Naive thymus-derived CD4-positive, alpha-beta T cell (primary cell): ENCODE measurements around the gene RGS6. TPM values are rescaled to one million over a fixed set of nuclear protein-coding genes. Genes with fewer than 3 reads are reported as not detected.

ENCODE experiments used
- ATAC-seq: fragments of 150-1000 bp; cut with Tn5 transposase; 2 replicates; pipeline ENCODE4 v1.10.0; 2021; ENCODE audit warnings: mild to moderate bottlenecking, moderate library complexity
- CTCF ChIA-PET: fragments of 350-600 bp; sonication (Branson Sonifier 250); formaldehyde crosslinking; loops from one replicate; lab custom pipeline; 2021; ENCODE audit warnings: antibody characterized with exemption; lab: Charles Lee
- POLR2A ChIA-PET: fragments of 350-600 bp; sonication (Branson Sonifier 250); formaldehyde crosslinking; loops from one replicate; lab custom pipeline; 2021; ENCODE audit warnings: antibody characterized with exemption, inconsistent platforms; lab: Charles Lee
- DNase-seq, 9 donors: peaks; one replicate each; pipeline versions ENCODE4 v3.0.0 to v3.0.0-alpha.2; 2020 to 2022; ENCODE audit warnings: mixed read lengths in 1 of 9
- H3K27ac ChIP-seq: one replicate; pipeline ENCODE4 v1.7.0; 2013; ENCODE audit warnings: mild to moderate bottlenecking, low read depth, low read length, moderate library complexity
- H3K27me3 ChIP-seq, 2 donors: one replicate each; pipeline ENCODE4 v1.7.0; 2013; ENCODE audit warnings: low read length in 2 of 2, mild to moderate bottlenecking in 2 of 2, moderate library complexity in 2 of 2; ENCODE audit not compliant: control insufficient read depth in 2 of 2, insufficient read depth in 2 of 2
- H3K36me3 ChIP-seq, 3 experiments: 1 replicate in 2 of 3; 2 replicates in 1 of 3; pipeline ENCODE4 v1.7.0; 2013; ENCODE audit warnings: low read length in 3 of 3, mild to moderate bottlenecking in 3 of 3, moderate library complexity in 1 of 3; ENCODE audit not compliant: insufficient read depth in 3 of 3, control insufficient read depth in 2 of 3
- H3K4me1 ChIP-seq, 2 donors: one replicate each; pipeline ENCODE4 v1.7.0; 2013; ENCODE audit warnings: low read length in 2 of 2, mild to moderate bottlenecking in 2 of 2, moderate library complexity in 1 of 2; ENCODE audit not compliant: control insufficient read depth in 2 of 2, insufficient read depth in 2 of 2
- H3K4me3 ChIP-seq: 2 replicates; pipeline ENCODE4 v1.7.0; 2013; ENCODE audit warnings: mild to moderate bottlenecking, low read length
- H3K9me3 ChIP-seq, 3 experiments: 1 replicate in 2 of 3; 2 replicates in 1 of 3; pipeline ENCODE4 v1.7.0; 2013; ENCODE audit warnings: low read length in 3 of 3; ENCODE audit not compliant: control insufficient read depth in 2 of 3
- H3K27ac Mint-ChIP-seq, 9 donors: one replicate each; pipeline ENCODE4 v1.8.0; 2020 to 2022; ENCODE audit warnings: mixed read lengths in 9 of 9, mild to moderate bottlenecking in 8 of 9, moderate library complexity in 5 of 9, inconsistent platforms in 2 of 9
- H3K27me3 Mint-ChIP-seq, 5 donors: one replicate each; pipeline ENCODE4 v1.8.0; 2021 to 2022; ENCODE audit warnings: mixed read lengths in 5 of 5, mild to moderate bottlenecking in 1 of 5
- H3K36me3 Mint-ChIP-seq, 5 donors: one replicate each; pipeline ENCODE4 v1.8.0; 2020 to 2022; ENCODE audit warnings: mixed read lengths in 5 of 5, mild to moderate bottlenecking in 3 of 5, inconsistent platforms in 1 of 5
- H3K4me1 Mint-ChIP-seq, 7 donors: one replicate each; pipeline ENCODE4 v1.8.0; 2020 to 2022; ENCODE audit warnings: mixed read lengths in 7 of 7, mild to moderate bottlenecking in 3 of 7, inconsistent platforms in 1 of 7
- H3K4me3 Mint-ChIP-seq, 10 donors: one replicate each; pipeline ENCODE4 v1.8.0; 2020 to 2022; ENCODE audit warnings: mild to moderate bottlenecking in 10 of 10, mixed read lengths in 10 of 10, moderate library complexity in 6 of 10, inconsistent platforms in 2 of 10
- H3K9me3 Mint-ChIP-seq, 11 donors: one replicate each; pipeline ENCODE4 v1.8.0; 2020 to 2022; ENCODE audit warnings: mixed read lengths in 11 of 11, mild to moderate bottlenecking in 4 of 11, inconsistent platforms in 1 of 11, moderate library complexity in 1 of 11
- intact Hi-C, 2 donors: fragments of 100-400 bp; cut with micrococcal nuclease; formaldehyde crosslinking; loops; one replicate each; pipeline ENCODE4 v1.15.1; 2023
- polyA plus RNA-seq, 2 donors: library from polyadenylated mRNA; unstranded; fragments of 300-500 nt; fragmentation: Illumina TruSeq; gene quantifications; one replicate each; pipeline ENCODE4 v1.2.3, GENCODE V29; 2021
- total RNA-seq, 6 experiments: library from RNA in 5 of 6; stranded (reverse) in 5 of 6; gene quantifications; 1 replicate in 5 of 6; 2 replicates in 1 of 6; pipeline ENCODE4 v1.2.3 and lab custom pipeline; 2021 to 2026

RGS6 gene
- total and polyA plus RNA-seq, 7 experiments from 2014 or later: 0.29 to 0.97 TPM; not detected in 5

DNA sequence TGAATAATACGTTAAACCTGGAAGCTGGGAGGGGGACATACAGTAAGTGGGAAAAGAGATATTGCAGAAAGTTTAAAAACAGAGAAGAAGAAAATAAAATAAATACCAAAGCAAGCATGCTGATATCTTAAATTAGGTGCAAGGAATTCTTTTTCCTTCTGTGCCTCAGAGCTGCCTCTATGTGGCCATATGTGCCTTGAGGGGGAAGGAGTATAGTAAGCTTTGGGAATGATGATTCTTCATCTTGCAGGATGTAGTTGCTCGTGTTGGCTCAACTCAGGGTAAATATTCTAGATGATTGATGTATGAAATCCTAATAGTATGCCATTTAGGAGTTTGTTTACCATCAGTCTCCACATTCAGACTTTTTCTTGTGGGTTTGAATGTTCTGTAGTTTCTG lies 251.4 kb downstream of the RGS6 start:
- Histone ChIP-seq H3K36me3 (no peaks in the 10 kb centered on the region), H3K27ac (no peak overlapping the region), H3K4me1 (no peaks in the 10 kb centered on the region), H3K4me3 (no peak overlapping the region), H3K9me3 (no peaks in the 10 kb centered on the region), H3K27me3 (no peaks in the 10 kb centered on the region)
- Mint-ChIP-seq H3K9me3 (peaks cover 0 to 18% (median 7%) of the 10 kb centered on the region in 11 donors), H3K4me3 (no peak overlapping the region), H3K4me1 (peaks cover 0 to 10% (median 3%) of the 10 kb centered on the region in 7 donors), H3K36me3 (no peaks in the 10 kb centered on the region), H3K27me3 (peaks cover 2 to 16% (median 10%) of the 10 kb centered on the region in 5 donors), H3K27ac (no peak overlapping the region)
- ChIA-PET CTCF (no interaction called here), POLR2A (no interaction called here)
- DNase-seq: no peak
- intact Hi-C loops: no loop called here
- ATAC-seq: no peak

GRCh38 chr14:72186523-72186922 lies 254.3 kb downstream of the RGS6 start:
- Histone ChIP-seq H3K36me3 (no peaks in the 10 kb centered on the region), H3K27ac (no peak overlapping the region), H3K9me3 (no peaks in the 10 kb centered on the region), H3K4me1 (no peaks in the 10 kb centered on the region), H3K4me3 (no peak overlapping the region), H3K27me3 (no peaks in the 10 kb centered on the region)
- ChIA-PET POLR2A (no interaction called here), CTCF (no interaction called here)
- Mint-ChIP-seq H3K36me3 (no peaks in the 10 kb centered on the region), H3K9me3 (peaks cover 0 to 1% (median 0%) of the 10 kb centered on the region in 11 donors), H3K27ac (no peak overlapping the region), H3K4me1 (peaks cover 0 to 10% (median 3%) of the 10 kb centered on the region in 7 donors), H3K27me3 (peaks cover 0 to 6% (median 3%) of the 10 kb centered on the region in 5 donors), H3K4me3 (no peak overlapping the region)
- DNase-seq: no peak
- intact Hi-C loops: no loop called here
- no peak for ATAC-seq

- ChIA-PET CTCF (no interaction called here), POLR2A (no interaction called here)
- Histone ChIP-seq H3K36me3 (no peaks in the 10 kb centered on the region), H3K4me3 (no peak overlapping the region), H3K4me1 (no peaks in the 10 kb centered on the region), H3K27me3 (no peaks in the 10 kb centered on the region), H3K27ac (no peak overlapping the region), H3K9me3 (no peaks in the 10 kb centered on the region)
- ATAC-seq (no peak), DNase-seq (no peak)
- Mint-ChIP-seq H3K36me3 (peaks cover 0 to 3% (median 0%) of the 10 kb centered on the region in 5 donors), H3K27ac (no peak overlapping the region), H3K27me3 (peaks cover 0 to 22% (median 7%) of the 10 kb centered on the region in 5 donors), H3K4me3 (no peak overlapping the region), H3K9me3 (peaks cover 0 to 7% (median 0%) of the 10 kb centered on the region in 11 donors), H3K4me1 (peaks cover 0 to 1% (median 0%) of the 10 kb centered on the region in 7 donors)
- intact Hi-C loops: no loop called here
Measured at GRCh38 chr14:72196237-72197015, 264.2 kb downstream of the RGS6 start.

- intact Hi-C loops: no loop called here
- DNase-seq (no peak), ATAC-seq (no peak)
- H3K9me3 ChIP-seq: no peaks in the 10 kb centered on the region
- H3K36me3 Mint-ChIP-seq: no peaks in the 10 kb centered on the region
- no peaks in the 10 kb centered on the region for H3K36me3 ChIP-seq
- H3K4me3 Mint-ChIP-seq: no peak overlapping the region
- H3K27ac ChIP-seq: no peak overlapping the region
- H3K9me3 Mint-ChIP-seq: peaks cover 0 to 18% (median 2%) of the 10 kb centered on the region in 11 donors
- no peak overlapping the region for H3K4me3 ChIP-seq
- H3K27me3 ChIP-seq: no peaks in the 10 kb centered on the region
- H3K27me3 Mint-ChIP-seq: peaks cover 0 to 19% (median 9%) of the 10 kb centered on the region in 5 donors
- H3K4me1 ChIP-seq: no peaks in the 10 kb centered on the region
- H3K27ac Mint-ChIP-seq: no peak overlapping the region
- no peaks in the 10 kb centered on the region for H3K4me1 Mint-ChIP-seq
- POLR2A ChIA-PET: no interaction called here
- CTCF ChIA-PET: no interaction called here
Measured at GRCh38 chr14:72201645-72202044, 269.4 kb downstream of the RGS6 start.

- Histone ChIP-seq H3K27ac (no peak overlapping the region), H3K4me1 (no peaks in the 10 kb centered on the region), H3K27me3 (no peaks in the 10 kb centered on the region), H3K9me3 (no peaks in the 10 kb centered on the region), H3K4me3 (no peak overlapping the region), H3K36me3 (no peaks in the 10 kb centered on the region)
- ChIA-PET POLR2A (no interaction called here), CTCF (no interaction called here)
- no peak for DNase-seq
- Mint-ChIP-seq H3K36me3 (no peaks in the 10 kb centered on the region), H3K27me3 (peaks cover 7 to 33% (median 15%) of the 10 kb centered on the region in 5 donors), H3K27ac (no peak overlapping the region), H3K4me3 (no peak overlapping the region), H3K9me3 (peaks cover 0 to 12% (median 6%) of the 10 kb centered on the region in 11 donors), H3K4me1 (no peaks in the 10 kb centered on the region)
- intact Hi-C loops: no loop called here
- no peak for ATAC-seq
Measured at GRCh38 chr14:72213424-72213823, 281.2 kb downstream of the RGS6 start.

- no peak overlapping the region for H3K4me3 Mint-ChIP-seq
- no peak overlapping the region for H3K27ac Mint-ChIP-seq
- H3K4me3 ChIP-seq: no peak overlapping the region
- H3K36me3 Mint-ChIP-seq: no peaks in the 10 kb centered on the region
- H3K9me3 Mint-ChIP-seq: peaks cover 0 to 15% (median 6%) of the 10 kb centered on the region in 11 donors
- H3K9me3 ChIP-seq: no peaks in the 10 kb centered on the region
- ATAC-seq (no peak), DNase-seq (no peak)
- ChIA-PET CTCF (no interaction called here), POLR2A (no interaction called here)
- H3K27ac ChIP-seq: no peak overlapping the region
- H3K27me3 ChIP-seq: no peaks in the 10 kb centered on the region
- H3K4me1 ChIP-seq: no peaks in the 10 kb centered on the region
- no peaks in the 10 kb centered on the region for H3K4me1 Mint-ChIP-seq
- no peaks in the 10 kb centered on the region for H3K36me3 ChIP-seq
- peaks cover 10 to 38% (median 19%) of the 10 kb centered on the region in 5 donors for H3K27me3 Mint-ChIP-seq
- intact Hi-C loops: no loop called here
Measured at GRCh38 chr14:72215080-72215479, 282.9 kb downstream of the RGS6 start.

- peaks cover 4 to 32% (median 14%) of the 10 kb centered on the region in 11 donors for H3K9me3 Mint-ChIP-seq
- H3K4me1 ChIP-seq: no peaks in the 10 kb centered on the region
- H3K27ac ChIP-seq: no peak overlapping the region
- no peaks in the 10 kb centered on the region for H3K36me3 ChIP-seq
- POLR2A ChIA-PET: no interaction called here
- ATAC-seq (no peak), DNase-seq (no peak)
- peaks cover 2 to 36% (median 13%) of the 10 kb centered on the region in 5 donors for H3K27me3 Mint-ChIP-seq
- no peak overlapping the region for H3K27ac Mint-ChIP-seq
- peaks cover 0 to 6% (median 0%) of the 10 kb centered on the region in 3 experiments for H3K9me3 ChIP-seq
- no peak overlapping the region for H3K4me3 ChIP-seq
- peaks cover 0 to 3% (median 0%) of the 10 kb centered on the region in 5 donors for H3K36me3 Mint-ChIP-seq
- no peak overlapping the region for H3K4me3 Mint-ChIP-seq
- intact Hi-C loops: no loop called here
- no peaks in the 10 kb centered on the region for H3K27me3 ChIP-seq
- CTCF ChIA-PET: no interaction called here
- no peaks in the 10 kb centered on the region for H3K4me1 Mint-ChIP-seq
Measured at GRCh38 chr14:72217135-72217534, 284.9 kb downstream of the RGS6 start.
